Activated CD8-positive, alpha-beta T cell treated with anti-CD3 and anti-CD28 coated beads for 36 hours (primary cell): ENCODE data around the gene BUB1B. TPM values are rescaled to one million over a fixed set of nuclear protein-coding genes. Genes with fewer than 3 reads are reported as not detected.

Experiments used
- ATAC-seq: fragments of 200-7000 bp; cut with Tn5 transposase; one replicate; pipeline ENCODE4 v1.10.0; 2021; ENCODE audit warnings: mild to moderate bottlenecking, moderate library complexity
- CTCF ChIA-PET: fragments of 350-600 bp; sonication (Branson Sonifier 250); formaldehyde crosslinking; loops from one replicate; lab custom pipeline; 2021; ENCODE audit warnings: antibody characterized with exemption; lab: Charles Lee
- POLR2A ChIA-PET: fragments of 350-600 bp; sonication (Branson Sonifier 250); formaldehyde crosslinking; loops from one replicate; lab custom pipeline; 2021; ENCODE audit warnings: antibody characterized with exemption; lab: Charles Lee
- DNase-seq: peaks from one replicate; pipeline ENCODE4 v3.0.0-alpha.2; 2020
- H3K27ac Mint-ChIP-seq: one replicate; pipeline ENCODE4 v1.8.0; 2021; ENCODE audit warnings: mild to moderate bottlenecking, mixed read lengths
- H3K27me3 Mint-ChIP-seq: one replicate; pipeline ENCODE4 v1.8.0; 2021; ENCODE audit warnings: mixed read lengths
- H3K36me3 Mint-ChIP-seq: one replicate; pipeline ENCODE4 v1.8.0; 2021; ENCODE audit warnings: low read depth, mixed read lengths
- H3K4me1 Mint-ChIP-seq: one replicate; pipeline ENCODE4 v1.8.0; 2021; ENCODE audit warnings: low read depth, mixed read lengths
- H3K4me3 Mint-ChIP-seq: one replicate; pipeline ENCODE4 v1.8.0; 2021; ENCODE audit warnings: mild to moderate bottlenecking, moderate library complexity, mixed read lengths
- H3K9me3 Mint-ChIP-seq: one replicate; pipeline ENCODE4 v1.8.0; 2021; ENCODE audit warnings: mixed read lengths
- CTCF ChIP-seq: fragments of 200-600 bp; IDR thresholded peaks from one replicate; pipeline ENCODE4 v1.8.0; 2022; ENCODE audit warnings: antibody characterized with exemption, mild to moderate bottlenecking
- intact Hi-C: fragments of 100-400 bp; cut with micrococcal nuclease; formaldehyde crosslinking; loops from one replicate; pipeline ENCODE4 v1.10.0; 2022
- total RNA-seq, 2 experiments: library from RNA; stranded (reverse); gene quantifications; one replicate each; pipeline ENCODE4 v1.2.3, GENCODE V29; 2021

BUB1B gene
- total RNA-seq, 2 experiments from 2014 or later = 79.6 to 82.5 TPM

GRCh38 chr15:40241269-40242212 lies 80.7 kb downstream of the BUB1B start:
- DNase-seq (no peak), ATAC-seq (no peak)
- intact Hi-C loops = no loop called here
- H3K4me1 Mint-ChIP-seq = peaks cover 7% of the 10 kb centered on the region
- no peak overlapping the region for H3K27ac Mint-ChIP-seq
- TF ChIP-seq CTCF = no peak
- H3K9me3 Mint-ChIP-seq = no peaks in the 10 kb centered on the region
- H3K27me3 Mint-ChIP-seq = peaks cover 18% of the 10 kb centered on the region
- no peak overlapping the region for H3K4me3 Mint-ChIP-seq
- ChIA-PET CTCF (interaction anchor here (0.8 to 5.9 kb wide), 2 partner anchors 17 to 32 kb away, joined by 3 to 55 read pairs; no protein-coding TSS in a partner anchor), POLR2A (no interaction called here)
- no peaks in the 10 kb centered on the region for H3K36me3 Mint-ChIP-seq

GRCh38 chr15:40242213-40242599 lies 81.3 kb downstream of the BUB1B start:
- H3K9me3 Mint-ChIP-seq = no peaks in the 10 kb centered on the region
- peaks cover 7% of the 10 kb centered on the region for H3K4me1 Mint-ChIP-seq
- CTCF ChIA-PET = interaction anchor here (5.9 kb wide), 1 partner anchor 31 kb away, joined by 55 read pairs; no protein-coding TSS in a partner anchor
- H3K4me3 Mint-ChIP-seq = no peak overlapping the region
- intact Hi-C loops = no loop called here
- no peak for TF ChIP-seq CTCF
- peaks cover 18% of the 10 kb centered on the region for H3K27me3 Mint-ChIP-seq
- ATAC-seq = no peak
- H3K36me3 Mint-ChIP-seq = no peaks in the 10 kb centered on the region
- no peak overlapping the region for H3K27ac Mint-ChIP-seq
- POLR2A ChIA-PET = no interaction called here
- no peak for DNase-seq

- Mint-ChIP-seq H3K36me3 (no peaks in the 10 kb centered on the region), H3K4me1 (peaks cover 7% of the 10 kb centered on the region), H3K27ac (no peak overlapping the region), H3K9me3 (no peaks in the 10 kb centered on the region), H3K27me3 (peaks cover 18% of the 10 kb centered on the region), H3K4me3 (no peak overlapping the region)
- POLR2A ChIA-PET = no interaction called here
- intact Hi-C loops = no loop called here
- ATAC-seq = no peak
- CTCF ChIA-PET = interaction anchor here (5.9 kb wide), 1 partner anchor 31 kb away, joined by 55 read pairs; no protein-coding TSS in a partner anchor
- TF ChIP-seq CTCF = no peak
- no peak for DNase-seq
Observed at GRCh38 chr15:40242601-40243000, 81.7 kb downstream of the BUB1B start.

- intact Hi-C loops = no loop called here
- ChIA-PET CTCF (interaction anchor here (3.0 kb wide), 1 partner anchor 32 kb away, joined by 10 read pairs; no protein-coding TSS in a partner anchor), POLR2A (no interaction called here)
- no peak for TF ChIP-seq CTCF
- H3K9me3 Mint-ChIP-seq = no peaks in the 10 kb centered on the region
- H3K36me3 Mint-ChIP-seq = no peaks in the 10 kb centered on the region
- peaks cover 11% of the 10 kb centered on the region for H3K27me3 Mint-ChIP-seq
- ATAC-seq (no peak), DNase-seq (no peak)
- no peak overlapping the region for H3K4me3 Mint-ChIP-seq
- no peak overlapping the region for H3K27ac Mint-ChIP-seq
- H3K4me1 Mint-ChIP-seq = peaks cover 3% of the 10 kb centered on the region
Observed at GRCh38 chr15:40243126-40243810, 82.4 kb downstream of the BUB1B start.
